ENCODE results near the gene NCR3LG1.

NCR3LG1 gene

DNA sequence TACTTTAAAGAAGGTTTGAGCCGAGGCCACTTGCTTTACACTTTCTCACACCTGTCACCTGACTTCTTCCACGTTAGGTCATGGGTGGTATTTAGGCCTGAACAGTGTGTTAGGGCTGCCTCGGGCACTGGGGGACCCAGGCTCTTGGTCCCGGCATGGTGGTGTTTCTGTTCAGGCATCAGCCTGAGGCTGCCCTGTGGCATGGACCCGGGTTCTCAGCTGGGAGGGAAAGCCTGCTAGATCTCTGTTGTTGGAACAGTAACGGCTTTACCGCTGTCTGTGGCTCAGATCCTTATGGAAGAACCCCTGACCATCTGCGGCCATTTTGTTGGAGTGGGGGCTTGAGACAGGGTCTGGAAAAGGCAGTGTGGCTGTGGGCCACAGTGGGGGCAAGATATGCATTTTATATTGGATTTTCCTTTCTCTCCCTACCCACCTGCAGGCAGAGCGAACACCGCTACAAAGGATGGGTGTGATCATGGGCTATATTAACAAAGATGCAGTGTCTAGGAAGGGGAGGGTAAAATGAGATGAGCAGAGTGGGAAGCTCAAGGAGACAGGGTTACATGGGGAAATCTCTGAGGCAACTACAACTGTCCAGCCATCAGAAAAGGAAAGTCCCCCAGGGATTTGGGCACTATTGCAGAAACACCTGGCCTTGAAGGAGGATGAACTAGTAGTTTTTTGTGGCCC is 38.5 kb downstream of the NCR3LG1 start:
- DNase-seq = no peak
- in situ Hi-C loops (cut with HindIII; ENCODE audit: low pct_ligation_motif_present, low pct_unique_long_range_greater_than_20kb, low sequenced_read_pairs) = no loop called here

DNA sequence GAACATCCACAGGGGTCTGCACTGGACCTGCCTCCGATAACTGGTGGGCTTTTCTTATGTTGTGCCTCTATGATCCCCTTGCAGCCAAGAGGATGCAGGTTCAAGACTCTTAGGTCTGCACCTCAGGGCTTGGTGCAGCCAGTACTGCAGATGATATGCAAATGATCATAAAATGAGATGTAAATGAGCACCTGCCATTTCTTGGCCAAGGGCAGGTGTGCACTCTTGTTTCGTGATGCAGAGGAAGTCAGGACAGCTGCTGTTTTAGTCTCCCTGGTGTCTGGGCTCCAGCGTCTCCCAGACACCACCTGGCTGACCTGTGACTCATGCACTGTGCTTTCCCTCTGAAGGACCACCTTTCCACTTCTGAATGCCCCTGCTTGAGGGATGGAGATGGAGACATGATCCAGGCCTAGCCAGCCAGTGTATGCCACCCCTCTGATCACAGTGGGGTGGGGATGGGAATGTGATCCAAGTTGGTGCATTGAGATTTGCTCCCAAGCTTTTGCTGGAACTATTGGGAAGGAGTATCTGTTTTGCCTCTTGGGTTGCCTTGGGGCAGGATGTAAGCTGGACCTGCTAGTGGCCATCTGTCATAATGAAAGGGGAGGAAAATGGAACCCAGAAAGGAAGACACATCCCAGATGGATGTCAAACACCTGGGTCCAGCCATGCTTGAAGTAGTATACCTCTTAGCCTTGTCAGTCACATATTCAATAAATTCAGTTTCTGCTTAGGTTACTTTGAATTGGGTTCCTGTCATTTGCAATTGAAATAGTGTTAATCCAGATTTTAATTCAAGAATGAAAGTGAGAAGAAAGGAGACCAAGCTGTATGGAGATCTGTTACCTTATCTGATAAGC is 40.1 kb downstream of the NCR3LG1 start:
- DNase-seq = no peak
- in situ Hi-C loops (cut with HindIII; ENCODE audit: low pct_ligation_motif_present, low pct_unique_long_range_greater_than_20kb, low sequenced_read_pairs) = no loop called here

DNA sequence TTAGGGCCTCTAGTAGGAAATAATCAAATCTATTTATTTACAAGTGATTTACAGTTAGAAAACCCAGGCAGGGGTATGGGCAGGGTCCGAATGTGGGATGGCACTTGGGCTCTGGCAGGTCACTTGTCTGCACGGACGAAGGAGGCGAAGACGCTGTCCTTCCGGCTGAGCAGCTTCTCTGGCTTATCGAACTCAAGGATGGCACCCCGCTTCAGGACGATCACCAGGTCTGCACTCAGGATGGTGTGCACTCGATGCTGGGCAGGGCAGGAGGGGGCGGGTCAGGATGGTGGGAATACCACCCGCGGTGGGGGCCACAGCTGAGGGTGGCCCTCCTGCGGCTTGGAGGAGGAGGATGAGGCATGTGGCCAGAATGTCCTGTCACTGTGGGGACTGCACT is 41.3 kb downstream of the NCR3LG1 start:
- in situ Hi-C loops (cut with HindIII; ENCODE audit: low pct_ligation_motif_present, low pct_unique_long_range_greater_than_20kb, low sequenced_read_pairs) = no loop called here

DNA sequence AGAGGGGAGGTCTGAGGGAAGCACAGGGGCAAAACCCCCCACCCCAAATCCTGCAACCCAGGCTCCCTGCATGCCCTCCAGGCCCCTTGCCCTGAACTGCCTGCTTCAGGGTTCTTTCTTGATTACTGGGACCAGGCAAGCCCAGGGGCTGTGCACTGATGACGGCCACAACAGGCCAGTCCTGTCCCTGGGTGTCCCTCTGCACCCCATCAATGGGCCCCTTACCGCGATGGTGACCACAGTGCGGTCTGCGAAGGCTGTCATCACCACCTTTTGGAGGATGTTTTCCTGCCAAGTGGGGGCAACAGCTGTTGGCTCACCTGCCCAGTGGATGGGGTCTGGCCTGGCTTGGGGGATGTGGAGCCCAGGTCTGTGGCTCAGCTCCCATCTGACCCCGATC is 41.9 kb downstream of the NCR3LG1 start:
- in situ Hi-C loops (cut with HindIII; ENCODE audit: low pct_ligation_motif_present, low pct_unique_long_range_greater_than_20kb, low sequenced_read_pairs) = no loop called here
- no peak for DNase-seq

More for the DNA sequence above, 41.3 kb downstream of the NCR3LG1 start:
- DNase-seq = no peak

DNA sequence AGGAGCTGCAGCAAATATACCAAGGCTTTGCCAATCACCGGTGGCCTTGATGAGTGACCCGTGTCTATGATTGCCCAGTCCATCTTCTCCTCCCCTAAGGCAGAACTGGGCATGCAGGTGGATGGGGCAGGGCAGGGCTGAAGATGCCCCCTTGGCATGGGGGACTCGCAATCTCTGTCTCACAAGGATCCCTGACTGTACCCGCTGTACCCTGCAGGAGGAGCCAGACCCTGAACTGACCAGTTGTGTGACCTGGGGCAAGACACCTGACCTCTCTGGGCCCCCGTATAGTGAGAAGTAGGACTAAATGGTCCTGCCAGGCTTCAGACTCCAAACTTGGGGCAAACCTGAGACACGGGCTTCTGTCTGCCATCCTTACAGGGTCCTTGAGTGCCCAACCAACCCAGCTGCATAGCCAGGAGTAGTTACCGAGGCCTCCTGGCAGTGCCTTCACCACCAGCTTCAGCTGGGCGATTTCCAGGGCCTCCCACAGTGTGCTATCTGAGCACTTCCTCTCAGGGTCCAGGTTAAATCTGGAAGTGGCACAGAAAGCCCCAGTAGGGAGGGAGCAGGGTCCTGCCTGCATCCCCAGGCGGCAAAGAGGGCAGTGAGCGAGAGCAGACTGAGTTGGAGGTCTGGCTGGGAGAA is 43.3 kb downstream of the NCR3LG1 start:
- in situ Hi-C loops (cut with HindIII; ENCODE audit: low pct_ligation_motif_present, low pct_unique_long_range_greater_than_20kb, low sequenced_read_pairs) = no loop called here
- DNase-seq = no peak

DNA sequence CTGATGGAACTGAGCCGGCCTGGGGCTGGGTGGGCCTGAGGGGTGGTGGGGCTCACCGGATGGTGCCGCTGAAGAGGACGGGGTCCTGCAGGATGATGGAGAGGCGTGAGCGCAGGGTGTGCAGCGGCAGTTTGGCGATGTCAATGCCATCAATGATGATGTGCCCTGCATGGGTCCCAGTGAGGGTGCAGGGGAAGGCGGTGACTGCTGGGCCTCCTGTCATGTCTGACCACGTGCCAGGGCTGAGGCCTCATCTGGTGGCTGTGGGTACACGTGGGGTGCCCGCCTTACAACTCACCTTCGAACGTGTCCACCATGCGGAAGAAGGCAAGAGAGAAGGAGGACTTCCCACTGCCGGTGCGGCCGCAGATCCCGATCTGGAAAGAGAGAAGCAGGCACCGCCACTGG is 44.0 kb downstream of the NCR3LG1 start:
- DNase-seq = no peak
- in situ Hi-C loops (cut with HindIII; ENCODE audit: low pct_ligation_motif_present, low pct_unique_long_range_greater_than_20kb, low sequenced_read_pairs) = no loop called here

DNA sequence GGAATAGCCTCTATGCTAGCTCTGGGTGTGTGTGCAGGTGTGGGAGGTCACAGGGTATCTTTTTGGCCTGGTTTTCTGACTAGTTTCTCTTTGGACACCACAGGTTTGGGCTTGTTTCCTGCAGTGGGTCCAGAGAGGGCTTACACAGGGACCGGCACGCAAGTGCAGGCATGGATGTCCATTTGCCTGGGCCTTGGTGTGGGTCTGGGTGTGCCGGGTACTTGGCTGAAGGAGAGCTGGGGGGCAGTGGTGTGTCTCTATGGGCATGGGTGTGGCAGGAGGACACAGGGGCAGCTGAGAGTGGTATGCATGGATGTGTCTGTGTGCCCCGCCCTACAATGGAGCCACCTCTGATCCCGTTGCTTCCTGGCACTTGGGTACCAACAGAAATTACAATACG is 44.4 kb downstream of the NCR3LG1 start:
- DNase-seq = no peak
- in situ Hi-C loops (cut with HindIII; ENCODE audit: low pct_ligation_motif_present, low pct_unique_long_range_greater_than_20kb, low sequenced_read_pairs) = no loop called here

DNA sequence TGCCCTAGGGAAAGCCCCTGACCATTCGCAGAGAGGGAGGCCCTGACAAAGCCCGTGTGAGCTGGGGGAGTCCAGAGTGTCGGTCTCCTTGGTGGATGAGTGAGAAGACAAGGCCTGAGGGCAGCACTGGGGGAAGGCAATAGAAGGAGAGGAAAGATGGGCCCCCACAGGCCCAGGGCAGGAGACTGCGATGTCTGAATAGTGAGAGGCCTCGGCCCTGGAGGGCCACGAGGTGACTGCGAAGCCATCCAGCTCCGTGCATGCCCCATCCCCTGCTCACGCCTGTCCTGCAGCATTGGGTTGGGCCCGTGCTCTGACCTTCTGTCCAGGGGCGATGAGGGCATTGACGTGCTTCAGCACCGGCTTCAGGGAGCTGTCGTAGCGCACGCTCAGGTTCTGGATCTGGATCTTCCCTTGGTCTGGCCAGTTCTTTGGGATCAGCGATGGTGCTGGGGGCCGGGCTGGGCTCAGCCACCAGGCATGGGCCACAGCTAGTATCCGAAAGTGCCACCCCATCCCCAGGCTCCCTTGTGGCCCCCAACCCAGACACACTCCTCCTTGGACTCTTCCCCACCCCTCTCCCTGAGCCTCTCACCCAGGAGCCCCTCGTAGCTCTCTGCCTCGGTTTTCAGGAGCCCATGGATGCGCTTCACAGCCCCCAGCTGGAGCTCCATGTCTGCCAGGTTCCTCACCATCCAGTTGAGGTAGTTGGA is 45.2 kb downstream of the NCR3LG1 start:
- in situ Hi-C loops (cut with HindIII; ENCODE audit: low pct_ligation_motif_present, low pct_unique_long_range_greater_than_20kb, low sequenced_read_pairs) = no loop called here
- no peak for DNase-seq

DNA sequence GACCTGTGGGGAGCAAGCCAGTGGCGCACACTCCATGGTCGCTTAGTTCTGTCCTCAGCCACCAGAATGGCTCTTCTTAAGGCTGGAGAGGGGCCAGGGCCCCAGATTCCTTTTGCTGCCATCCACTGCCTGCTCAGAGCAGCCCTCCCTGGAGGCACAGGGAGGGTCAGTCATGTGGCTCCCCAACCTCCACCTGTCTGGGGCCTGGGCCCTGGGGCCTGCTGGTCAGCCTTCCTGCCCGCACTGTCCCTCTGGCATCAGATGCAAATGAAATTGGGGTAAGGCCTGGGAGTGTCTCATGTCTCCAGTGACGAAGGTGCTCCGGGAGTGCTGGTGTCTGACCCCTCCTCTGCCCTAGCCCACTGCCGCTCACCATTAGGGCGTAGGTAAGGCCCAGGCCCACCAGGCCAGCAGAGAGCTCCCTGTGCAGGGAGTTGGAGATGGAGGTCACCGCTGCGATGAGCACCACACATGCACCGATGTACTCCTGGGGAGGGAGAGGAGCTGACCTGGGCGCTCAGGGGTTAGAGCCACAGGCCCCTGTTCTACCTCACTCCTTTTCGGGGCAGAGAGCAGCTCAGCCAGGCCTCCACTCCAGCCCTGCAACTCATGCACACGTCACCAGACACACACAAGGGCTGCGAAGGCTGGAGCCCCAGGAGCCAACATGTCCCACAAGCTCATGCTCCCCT is 45.9 kb downstream of the NCR3LG1 start:
- no peak for DNase-seq
- in situ Hi-C loops (cut with HindIII; ENCODE audit: low pct_ligation_motif_present, low pct_unique_long_range_greater_than_20kb, low sequenced_read_pairs) = no loop called here

DNA sequence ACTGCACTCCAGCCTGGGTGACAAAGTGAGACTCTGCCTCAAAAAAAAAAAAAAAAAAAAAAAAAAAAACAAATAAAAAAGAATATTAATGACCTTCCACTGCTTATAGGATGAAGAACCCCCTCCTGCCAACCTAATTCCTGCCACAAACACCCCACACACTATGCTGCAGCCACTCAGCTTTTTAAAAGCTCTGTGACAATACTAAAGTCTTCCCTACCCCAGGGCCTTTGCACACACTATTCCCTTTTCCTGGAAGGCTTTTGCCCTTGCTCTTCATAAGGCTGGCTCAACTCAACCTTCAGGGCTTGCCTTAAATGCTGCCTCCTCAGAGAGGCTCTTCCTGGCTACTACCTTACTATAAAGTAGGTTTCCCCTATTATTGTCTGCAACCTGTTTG is 47.6 kb downstream of the NCR3LG1 start:
- in situ Hi-C loops (cut with HindIII; ENCODE audit: low pct_ligation_motif_present, low pct_unique_long_range_greater_than_20kb, low sequenced_read_pairs) = no loop called here
- DNase-seq = no peak

DNA sequence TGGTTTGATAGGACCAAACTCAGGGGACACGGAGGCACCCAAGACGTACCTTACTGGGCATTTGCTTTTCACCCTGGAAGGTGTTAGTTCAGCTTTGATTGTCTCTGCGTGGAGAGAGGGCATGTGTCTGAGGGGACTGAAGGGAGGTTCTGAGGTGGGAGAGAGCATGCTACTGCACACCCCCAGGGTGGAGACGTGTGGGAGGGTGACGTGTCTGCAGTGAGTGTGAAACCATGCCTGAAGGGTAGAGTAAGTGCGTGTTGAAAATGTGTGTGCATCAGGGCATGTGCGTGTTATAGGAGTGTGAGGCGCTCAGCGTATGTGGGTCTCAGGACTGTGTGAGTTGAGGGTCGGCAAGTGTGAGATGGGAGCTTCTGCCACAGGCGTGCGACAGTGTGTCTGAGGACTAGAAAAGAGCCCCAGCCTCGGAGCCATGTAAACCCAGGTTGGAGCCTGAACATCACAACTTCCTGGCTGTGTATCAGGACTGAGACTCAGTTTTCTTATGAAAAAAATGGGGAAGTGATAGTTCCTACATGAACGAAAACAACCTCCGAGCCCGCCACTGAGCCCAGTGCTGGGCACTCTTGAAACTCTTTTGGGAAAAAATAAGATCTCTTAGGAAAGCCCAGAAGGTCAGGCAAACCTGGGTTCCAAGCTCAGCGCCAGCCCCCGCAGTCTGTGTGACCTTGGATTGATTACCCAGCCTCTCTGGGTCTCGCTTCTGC is 48.6 kb downstream of the NCR3LG1 start:
- DNase-seq = no peak
- in situ Hi-C loops (cut with HindIII; ENCODE audit: low pct_ligation_motif_present, low pct_unique_long_range_greater_than_20kb, low sequenced_read_pairs) = no loop called here

DNA sequence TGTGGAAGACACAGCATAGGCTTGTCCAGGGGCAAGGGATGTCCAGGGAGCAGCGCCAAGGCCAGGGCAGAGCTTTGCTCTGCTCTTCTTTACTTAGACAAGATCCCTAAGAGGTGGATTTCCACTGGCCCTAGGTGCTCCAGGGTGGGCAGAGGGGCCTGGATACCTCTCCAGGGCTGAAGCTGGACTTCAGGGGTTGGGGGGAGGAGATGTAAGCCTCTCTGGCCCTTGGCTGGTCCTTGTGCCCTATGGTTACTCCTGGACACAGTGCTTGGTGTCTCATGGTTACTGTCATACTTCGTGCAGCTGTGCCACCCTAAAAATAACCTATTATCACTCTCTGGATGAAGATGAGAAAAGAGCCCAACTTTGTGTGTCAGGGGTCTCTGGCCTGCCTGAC is 49.7 kb downstream of the NCR3LG1 start:
- in situ Hi-C loops (cut with HindIII; ENCODE audit: low pct_ligation_motif_present, low pct_unique_long_range_greater_than_20kb, low sequenced_read_pairs) = no loop called here
- no peak for DNase-seq

DNA sequence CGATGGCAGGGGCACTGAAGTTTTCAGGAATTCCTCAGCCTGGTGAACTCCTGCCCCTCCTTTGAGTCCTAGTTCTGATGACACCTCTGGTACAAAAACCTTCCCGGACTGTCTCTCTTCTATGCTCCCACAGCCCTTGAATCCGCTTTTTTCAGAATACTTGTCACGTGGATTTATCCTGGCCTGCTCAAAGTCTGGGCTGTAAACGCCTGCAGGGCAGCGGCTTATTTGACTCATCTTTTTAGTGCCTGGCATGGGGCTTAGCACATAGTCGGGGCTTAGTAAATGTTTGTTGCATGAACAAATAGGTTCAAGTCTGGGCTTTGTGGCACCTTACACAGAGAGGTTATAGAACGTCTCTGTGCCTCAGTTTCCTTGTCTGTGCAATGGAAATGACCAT is 50.2 kb downstream of the NCR3LG1 start:
- DNase-seq = no peak
- in situ Hi-C loops (cut with HindIII; ENCODE audit: low pct_ligation_motif_present, low pct_unique_long_range_greater_than_20kb, low sequenced_read_pairs) = no loop called here

DNA sequence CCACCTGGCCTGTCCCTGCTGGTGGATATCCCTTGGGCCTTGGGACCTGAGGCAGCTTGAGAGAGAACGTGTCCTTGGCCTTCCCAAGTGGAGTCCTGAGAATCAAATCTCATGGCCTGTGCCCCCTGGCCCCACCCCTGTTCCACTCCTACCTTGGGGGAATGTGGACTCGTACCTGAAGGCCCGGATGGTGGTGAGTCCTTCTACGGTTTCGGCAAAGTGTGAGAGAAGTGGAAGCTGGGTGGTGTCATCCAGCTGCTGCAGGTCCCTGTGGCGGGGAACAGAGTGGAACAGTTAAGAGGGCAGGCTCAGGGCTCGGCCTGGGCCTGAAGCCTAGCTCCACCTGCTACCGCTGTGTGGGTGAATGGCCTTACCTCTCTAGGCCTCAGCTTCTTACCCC is 50.9 kb downstream of the NCR3LG1 start:
- no peak for DNase-seq
- in situ Hi-C loops (cut with HindIII; ENCODE audit: low pct_ligation_motif_present, low pct_unique_long_range_greater_than_20kb, low sequenced_read_pairs) = no loop called here

DNA sequence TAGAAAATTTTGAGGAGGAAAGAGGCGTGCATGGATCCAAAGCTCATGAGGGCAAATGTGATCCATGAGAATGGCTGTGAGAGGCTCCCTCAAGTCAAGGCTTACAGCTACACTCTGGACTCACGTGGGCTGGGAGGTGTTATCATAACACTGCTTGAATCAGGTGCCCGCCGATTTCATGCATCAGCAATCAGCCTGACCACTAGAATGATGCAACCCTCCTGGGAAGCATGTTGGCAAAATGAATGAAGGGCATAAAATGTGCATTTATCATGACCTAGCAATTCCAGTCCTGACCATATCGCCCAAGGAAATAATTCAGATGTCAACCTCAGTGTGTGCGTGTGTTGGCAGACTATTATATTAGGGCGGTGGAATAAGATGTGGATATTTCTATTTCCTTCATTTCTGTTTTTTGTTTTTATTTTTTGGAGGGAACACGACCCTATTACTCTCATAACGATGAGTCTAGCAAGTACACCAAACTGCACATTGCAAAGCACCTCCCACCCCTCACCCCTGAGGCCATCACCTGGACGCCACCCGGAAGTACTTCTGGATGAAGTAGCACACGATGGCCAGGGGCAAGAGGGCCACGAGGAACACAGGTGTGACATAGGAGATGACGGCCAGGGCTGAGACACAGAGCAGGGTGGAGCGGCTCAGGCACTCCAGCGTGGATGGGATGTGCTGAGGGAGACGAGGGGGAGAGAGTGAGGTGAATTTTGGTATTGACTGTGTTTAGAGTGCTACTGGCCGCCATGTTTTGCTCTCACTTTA is 52.6 kb downstream of the NCR3LG1 start:
- in situ Hi-C loops (cut with HindIII; ENCODE audit: low pct_ligation_motif_present, low pct_unique_long_range_greater_than_20kb, low sequenced_read_pairs) = no loop called here

DNA sequence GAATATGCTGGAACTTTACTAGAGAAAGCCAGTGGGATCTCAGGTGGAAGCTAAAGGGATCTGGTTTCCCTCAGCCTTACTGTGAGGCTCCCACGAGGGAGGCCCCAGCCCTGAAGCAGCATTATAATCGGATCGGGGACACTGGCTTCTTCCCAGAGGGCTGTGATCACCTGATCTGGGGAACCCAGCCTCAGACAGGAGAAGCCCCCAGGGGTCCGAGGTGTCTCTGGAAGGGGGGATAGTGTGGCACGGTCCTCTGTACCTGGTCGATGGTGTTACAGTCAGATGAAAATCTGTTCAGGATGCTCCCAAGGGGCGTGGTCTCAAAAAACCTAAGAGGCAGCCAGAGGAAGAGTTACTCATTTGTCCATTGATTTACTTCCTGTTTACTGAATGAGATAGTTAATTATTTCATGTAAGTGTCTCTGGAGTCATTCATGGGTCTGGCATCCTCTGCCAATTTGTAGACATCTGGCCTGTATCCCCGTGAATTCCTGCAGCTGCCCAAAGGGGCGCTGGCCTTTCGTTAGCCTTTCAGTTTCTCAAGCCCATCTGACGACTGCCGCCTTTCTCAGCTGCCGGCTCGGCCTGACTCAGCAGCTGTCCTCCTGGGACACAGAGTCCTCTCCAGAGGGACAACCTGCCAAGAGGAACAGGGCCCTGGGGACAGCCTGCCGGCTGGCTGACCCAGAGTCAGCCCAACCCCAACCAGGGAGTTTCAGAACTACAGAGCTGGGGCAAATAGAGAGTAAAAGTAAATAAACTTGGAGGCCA is 53.8 kb downstream of the NCR3LG1 start:
- peak; percentile 58 for DNase-seq

More for the DNA sequence above, 52.6 kb downstream of the NCR3LG1 start:
- peak; percentile 32 for DNase-seq

More for the DNA sequence above, 53.8 kb downstream of the NCR3LG1 start:
- in situ Hi-C loops (cut with HindIII; ENCODE audit: low pct_ligation_motif_present, low pct_unique_long_range_greater_than_20kb, low sequenced_read_pairs) = no loop called here
